Measurements from ENCODE around the gene IFNA14.
"Not testable (repeated sequence)": the region's sequence is repeated elsewhere in the genome, so short reads cannot be mapped to it uniquely, and the experiment has no call there.

Gene IFNA14

GRCh38 chr9:21239911-21240310 lies at the start of gene IFNA14:
Gene IFNA14, minus strand, starts transcription at chr9:21240005. Its CDS starts 70 bp downstream, at chr9:21239935.
- DNase-seq = no peak

DNA sequence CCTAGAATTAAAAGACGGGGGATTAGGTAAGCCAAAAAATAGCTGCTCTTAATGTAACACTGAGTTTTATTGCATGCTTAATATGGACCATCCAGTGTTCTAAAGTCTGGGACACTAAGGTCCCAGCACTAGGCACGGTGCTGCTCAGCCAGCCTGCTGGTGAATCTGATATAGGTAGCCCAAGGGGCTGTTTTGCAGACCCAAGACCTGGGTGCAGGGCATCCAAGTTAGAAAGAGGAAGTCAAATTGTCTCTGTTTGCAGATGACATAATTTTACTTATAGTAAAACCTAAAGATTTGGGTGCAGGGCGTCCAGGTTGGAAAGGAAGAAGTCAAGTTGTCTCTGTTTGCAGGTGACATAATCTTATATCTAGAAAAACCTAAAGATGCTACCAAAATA lies 47.5 kb upstream of the IFNA14 start:
- no peak for DNase-seq

DNA sequence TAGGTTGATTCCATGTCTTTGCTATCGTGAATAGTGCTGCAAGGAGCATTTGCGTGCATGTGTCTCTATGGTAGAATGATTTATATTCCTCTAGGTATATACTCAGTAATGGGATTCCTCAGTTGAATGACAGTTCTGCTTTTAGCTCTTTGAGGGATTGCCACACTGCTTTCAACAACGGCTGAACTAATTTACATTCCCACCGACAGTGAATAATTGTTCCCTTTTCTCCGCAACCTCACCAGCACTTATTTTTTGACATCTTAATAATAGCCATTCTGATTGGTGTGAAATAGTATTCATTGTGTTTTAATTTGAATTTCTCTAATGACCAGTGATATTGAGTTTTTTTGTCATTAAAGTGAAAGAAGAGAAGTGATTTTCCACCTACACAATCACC lies 46.9 kb upstream of the IFNA14 start:
- no peak for DNase-seq

GRCh38 chr9:21286099-21286498 lies 46.3 kb upstream of the IFNA14 start:
- no peak for DNase-seq

- no peak for DNase-seq
Observed at GRCh38 chr9:21281275-21281674, 41.5 kb upstream of the IFNA14 start.

DNA sequence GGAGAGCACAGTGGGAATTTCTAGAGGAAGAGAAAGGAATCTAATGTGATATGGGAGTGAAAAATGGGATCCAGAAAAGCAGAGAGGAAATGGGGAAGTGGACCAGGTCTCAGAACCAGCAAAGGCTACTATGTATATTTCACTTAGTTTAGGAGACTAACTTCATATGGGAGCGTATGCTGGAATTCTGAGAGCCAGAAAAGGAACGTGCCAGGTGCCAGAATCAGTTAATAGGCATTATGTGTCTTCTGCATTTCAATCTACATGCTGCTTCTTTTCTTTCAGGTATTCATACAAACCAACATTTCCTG lies 28.5 kb upstream of the IFNA14 start:
- no peak for DNase-seq

DNA sequence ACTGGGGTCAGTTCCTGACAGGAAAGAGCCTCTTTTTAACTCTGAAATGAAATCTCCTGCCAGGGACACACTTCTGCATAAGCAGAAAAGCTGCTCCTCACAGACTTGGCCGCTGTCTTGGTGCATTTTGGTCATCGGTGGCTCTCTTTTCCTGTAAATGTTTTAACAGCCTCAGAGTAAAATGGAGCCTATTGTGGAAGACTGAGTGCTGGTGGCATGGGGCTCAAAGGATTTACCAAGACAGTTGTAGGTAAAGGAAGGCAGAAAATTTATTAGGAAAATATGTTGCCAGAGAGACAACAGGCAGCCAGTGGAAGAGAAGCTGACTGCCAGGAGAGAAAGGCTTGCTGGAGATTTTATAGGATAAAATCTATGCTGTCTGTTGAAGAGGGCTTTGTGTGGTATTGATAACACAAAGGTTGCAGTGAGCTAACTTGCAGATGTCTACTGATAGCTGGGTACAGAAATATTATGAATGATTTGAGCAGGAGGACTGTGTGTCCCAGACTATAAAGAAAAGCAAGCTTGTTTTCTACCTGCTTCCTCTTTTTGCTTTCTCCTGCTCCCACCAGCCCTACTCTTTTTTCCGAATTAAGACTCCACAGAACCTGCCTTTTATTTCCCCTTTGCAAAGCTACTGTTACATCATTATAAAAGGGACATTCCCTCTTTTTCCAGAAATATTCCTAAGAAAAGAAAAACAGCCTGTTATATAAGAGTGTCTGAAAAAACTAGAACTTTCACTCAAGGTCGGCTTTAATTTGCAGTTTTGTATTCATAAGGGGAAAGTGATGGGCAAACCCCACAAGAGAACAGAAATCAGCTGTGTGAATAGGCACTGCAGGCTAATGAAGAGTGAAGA lies 27.9 kb upstream of the IFNA14 start:
- no peak for DNase-seq

DNA sequence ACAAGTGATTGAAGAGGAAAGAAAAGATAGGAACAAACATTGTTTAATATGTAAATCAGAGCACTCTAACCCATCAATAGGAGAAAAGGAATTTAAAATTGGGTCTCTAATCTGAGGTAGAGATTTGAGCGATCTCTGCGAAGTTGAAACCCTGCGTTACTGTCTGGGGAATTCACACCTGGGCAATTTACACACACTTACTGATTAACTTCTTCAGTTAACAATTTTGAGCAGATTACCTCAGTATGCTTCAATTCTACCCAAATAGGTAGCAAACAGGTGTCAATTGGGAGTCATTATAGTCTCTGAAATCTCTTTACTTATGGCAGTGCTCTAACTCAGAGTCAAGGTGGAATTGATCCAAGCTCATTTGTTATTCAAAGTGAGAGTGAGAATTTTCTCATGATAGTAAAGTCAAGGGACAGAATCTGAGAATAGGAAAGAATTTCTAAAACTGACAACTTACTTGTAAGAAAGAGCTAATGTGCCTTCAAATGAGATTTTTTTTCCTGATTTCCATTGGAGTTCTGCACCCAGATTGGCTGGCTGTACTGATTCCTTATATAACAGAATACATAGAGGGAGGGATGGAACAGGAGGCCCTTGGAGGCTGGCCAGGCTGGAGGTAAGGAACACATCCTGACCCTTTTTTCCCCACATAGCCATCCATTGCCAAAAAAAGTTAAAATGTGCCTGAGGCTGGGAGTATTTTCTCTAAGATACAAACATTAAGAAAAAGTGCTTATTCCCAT lies 27.1 kb upstream of the IFNA14 start:
- DNase-seq = no peak

DNA sequence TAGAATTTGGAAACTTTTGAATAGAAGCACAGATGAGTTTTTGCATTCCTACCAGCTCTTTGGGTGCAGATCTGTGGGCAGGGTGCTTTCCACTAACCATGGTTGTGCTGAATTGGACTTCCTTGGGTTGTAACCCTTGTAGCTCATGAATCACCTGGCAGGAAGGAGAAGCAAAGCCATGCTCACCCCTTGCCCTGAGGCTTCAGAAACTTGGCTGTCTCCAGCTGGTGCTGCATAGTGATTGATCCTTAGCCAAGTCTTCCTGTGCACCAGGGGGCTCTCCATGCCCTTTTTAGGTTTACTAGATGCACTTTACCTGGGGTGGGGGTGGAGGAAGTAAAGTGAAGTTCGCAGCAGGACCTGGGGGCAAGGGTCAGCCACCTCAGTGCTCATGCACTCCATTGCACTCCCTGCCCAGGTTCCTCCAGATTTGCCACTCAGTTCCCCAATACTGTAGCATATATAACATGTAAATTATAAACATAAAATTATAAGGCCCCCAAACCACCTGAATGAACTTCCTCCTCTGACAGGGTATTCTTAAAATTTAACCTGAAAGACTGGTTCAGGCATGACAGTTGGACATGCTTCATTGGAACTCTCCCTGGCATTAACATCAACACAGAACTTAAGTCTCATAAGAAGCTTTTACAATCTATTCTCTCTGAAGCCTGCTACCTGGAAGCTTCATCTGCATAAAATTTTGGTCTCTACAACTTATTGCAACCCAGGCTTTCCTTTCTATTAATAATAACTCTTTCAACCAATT lies 25.8 kb upstream of the IFNA14 start:
- DNase-seq = no peak

GRCh38 chr9:21255538-21256212 lies 15.9 kb upstream of the IFNA14 start:
- no peak for DNase-seq

- DNase-seq = no peak
Observed at GRCh38 chr9:21252721-21253547, 13.1 kb upstream of the IFNA14 start.

DNA sequence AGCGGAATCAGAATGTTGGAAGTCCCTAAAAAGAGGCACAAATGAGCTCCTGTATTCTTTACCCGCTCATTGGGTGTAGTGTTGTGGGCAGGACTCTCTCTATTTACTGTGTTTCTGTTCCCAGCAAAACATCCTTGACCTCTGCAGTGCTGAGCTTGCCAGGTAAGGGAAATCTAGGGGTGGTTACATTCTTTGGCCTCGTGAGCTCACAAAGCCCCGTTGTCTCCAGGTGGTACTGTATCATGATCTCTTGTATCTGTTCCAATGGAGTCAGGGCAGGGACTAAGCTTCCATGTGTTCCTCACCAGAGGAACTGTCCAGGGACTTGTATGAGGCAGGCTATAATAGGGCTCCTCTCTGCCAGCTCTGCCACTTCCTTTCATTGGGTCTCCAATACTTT lies 11.8 kb upstream of the IFNA14 start:
- no peak for DNase-seq

DNA sequence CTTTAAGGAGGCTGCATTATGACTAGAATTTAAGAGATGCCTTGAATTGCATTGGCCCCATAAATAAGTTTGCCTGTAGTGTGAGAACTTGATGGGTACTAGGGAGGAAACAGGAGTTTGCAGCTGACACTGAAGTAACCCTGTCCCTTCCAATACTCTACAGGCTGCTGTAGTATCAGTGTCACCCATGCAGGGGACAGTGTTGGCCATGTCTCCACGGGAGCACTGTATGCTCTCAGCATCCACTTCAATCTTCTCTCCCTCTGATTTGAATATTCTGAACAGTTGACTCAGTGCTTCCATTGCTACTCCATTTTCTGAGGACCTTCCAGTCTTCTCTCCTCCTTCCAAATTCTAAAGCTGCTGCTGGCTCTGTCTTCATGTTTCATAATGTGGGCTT lies 11.4 kb upstream of the IFNA14 start:
- no peak for DNase-seq

DNA sequence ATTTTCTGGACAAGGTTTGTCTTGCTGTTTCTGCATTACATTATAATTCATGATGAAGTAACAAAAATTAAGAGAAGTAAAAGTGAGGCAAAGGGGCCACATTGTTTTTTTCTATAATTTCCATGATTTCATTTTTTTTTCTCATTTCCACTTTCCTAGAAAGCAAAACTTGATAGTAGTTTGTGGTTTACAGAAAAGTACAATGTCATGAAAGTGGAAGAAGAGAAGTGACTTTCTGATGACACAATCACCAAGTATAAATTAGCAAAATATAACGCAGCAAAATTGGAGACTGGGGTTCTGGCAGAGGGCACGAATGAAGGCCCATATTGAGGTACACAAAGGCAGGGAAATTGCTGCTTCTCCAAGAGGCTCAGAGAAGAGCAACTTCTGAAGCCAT lies 5.0 kb upstream of the IFNA14 start:
- DNase-seq = no peak

DNA sequence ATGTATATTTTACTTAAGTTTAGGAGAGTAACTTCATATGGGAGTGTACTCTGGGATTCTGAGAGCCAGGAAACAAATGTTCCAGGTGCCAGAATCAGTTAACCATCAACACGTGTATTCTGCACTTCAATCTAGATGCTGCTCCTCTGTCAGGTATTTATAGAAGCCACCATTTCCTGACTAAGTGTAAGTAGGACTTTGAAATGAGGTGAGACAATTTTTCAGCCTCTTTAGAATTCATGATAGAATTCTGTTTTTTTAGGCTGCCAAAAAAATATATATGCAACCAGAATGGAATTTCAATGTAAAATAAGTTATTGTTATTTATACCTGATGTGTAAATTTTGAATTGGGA lies 3.5 kb downstream of the IFNA14 start:
- DNase-seq = not testable (repeated sequence)

- DNase-seq = not testable (repeated sequence)
Observed at GRCh38 chr9:21235468-21236359, 4.1 kb downstream of the IFNA14 start.

DNA sequence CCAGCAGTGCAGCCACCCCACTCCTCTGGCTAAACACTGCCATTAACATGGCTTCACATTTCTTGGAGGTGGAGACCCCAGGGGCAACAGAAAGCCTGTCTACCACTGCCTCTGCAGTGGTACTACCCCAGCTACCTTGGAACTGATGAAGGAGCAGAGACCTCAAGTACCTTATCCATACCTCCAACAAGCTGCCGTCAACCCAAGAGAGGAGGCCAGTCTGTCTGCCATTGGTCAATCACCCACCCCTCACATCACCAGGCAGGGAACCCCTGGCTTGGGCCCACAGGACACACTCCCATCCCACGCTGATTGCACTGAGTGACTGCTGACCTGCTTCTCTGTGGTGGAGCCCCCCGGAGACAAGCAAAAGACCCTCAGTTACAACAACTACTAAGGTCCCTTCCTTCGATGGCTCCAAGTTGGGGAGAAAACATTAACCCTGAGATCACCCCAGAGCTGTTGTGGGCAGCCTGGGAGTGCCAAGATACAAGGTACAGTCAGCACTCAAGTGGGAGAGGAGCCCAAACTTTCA lies 5.6 kb downstream of the IFNA14 start:
- no peak for DNase-seq

GRCh38 chr9:21233258-21233657 lies 6.5 kb downstream of the IFNA14 start:
- DNase-seq = no peak

DNA sequence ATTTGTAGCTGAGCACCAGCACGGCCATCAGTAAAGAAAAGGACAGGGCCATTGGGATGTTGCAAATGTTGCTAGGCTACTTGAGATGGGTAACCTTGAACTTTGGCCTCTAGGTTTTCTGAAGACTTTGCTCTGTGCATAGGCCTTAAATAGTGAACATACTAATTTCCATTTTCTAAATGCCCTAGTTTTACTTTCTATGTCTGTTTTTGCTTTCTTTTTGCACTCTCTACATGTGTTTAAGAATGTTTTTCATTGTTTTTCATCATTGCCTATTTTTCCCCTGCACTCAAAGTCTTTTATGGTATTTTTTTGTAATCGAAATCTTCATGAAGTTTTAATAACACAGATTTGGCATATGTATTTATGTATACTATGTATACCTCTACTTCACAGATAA lies 11.7 kb downstream of the IFNA14 start, which contains the start of gene IFNA17:
Gene IFNA17 (minus strand): TSS at position 101 of the 400 bp plus-strand sequence. CDS start 49 bp downstream, at position 52.
- DNase-seq = no peak

DNA sequence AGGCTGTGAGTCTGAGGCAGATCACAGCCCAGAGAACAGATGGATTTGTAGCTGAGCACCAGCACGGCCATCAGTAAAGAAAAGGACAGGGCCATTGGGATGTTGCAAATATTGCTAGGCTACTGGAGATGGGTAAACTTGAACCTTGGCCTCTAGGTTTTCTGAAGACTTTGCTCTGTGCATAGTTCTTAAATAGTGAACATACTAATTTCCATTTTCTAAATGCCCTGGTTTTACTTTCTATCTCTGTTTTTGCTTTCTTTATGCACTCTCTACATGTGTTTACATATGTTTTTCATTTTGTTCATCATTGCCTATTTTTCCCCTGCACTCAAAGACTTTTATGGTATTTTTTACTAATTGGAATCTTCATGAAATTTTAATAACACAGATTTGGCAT lies 22.6 kb downstream of the IFNA14 start, which contains the start of gene IFNA16:
Gene IFNA16 (minus strand): TSS at position 101 of the 400 bp plus-strand sequence. CDS start 6 bp downstream, at position 95.
- not testable (repeated sequence) for DNase-seq
